Peyer's patch (tissue), 4 donors: ENCODE data around the gene MED8. TPM values are rescaled to one million over a fixed set of nuclear protein-coding genes. Genes with fewer than 3 reads are reported as not detected.

Experiments used
- DNase-seq, 3 donors: peaks; one replicate each; pipeline ENCODE4 v3.0.0-alpha.2; 2017 to 2019
- H3K27ac ChIP-seq, 4 donors: fragments of 200-600 bp; sonication (generic); one replicate each; pipeline ENCODE4 v1.5.1; 2016 to 2019
- H3K27me3 ChIP-seq, 2 donors: fragments of 200-600 bp; sonication (generic); one replicate each; pipeline ENCODE4 v1.5.1; 2019
- H3K36me3 ChIP-seq, 3 donors: fragments of 200-600 bp; sonication (generic); one replicate each; pipeline ENCODE4 v1.5.1; 2016 to 2019
- H3K4me1 ChIP-seq, 4 donors: fragments of 200-600 bp; sonication (generic); one replicate each; pipeline ENCODE4 v1.5.1; 2016 to 2019
- H3K4me3 ChIP-seq, 4 donors: fragments of 200-600 bp; sonication (generic); 1 replicate in 3 of 4; 2 replicates in 1 of 4; pipeline ENCODE4 v1.5.1; 2016 to 2019; ENCODE audit warnings: mild to moderate bottlenecking in 1 of 4
- H3K9me3 ChIP-seq, 4 donors: fragments of 200-600 bp; sonication (generic); one replicate each; pipeline ENCODE4 v1.5.1; 2016 to 2019; ENCODE audit warnings: mild to moderate bottlenecking in 1 of 4
- POLR2A ChIP-seq, 2 donors: fragments of 450-650 bp; IDR thresholded peaks; one replicate each; pipeline ENCODE4 v1.5.1; 2017; ENCODE audit warnings: antibody characterized with exemption in 2 of 2, mild to moderate bottlenecking in 2 of 2, moderate library complexity in 2 of 2
- total RNA-seq, 4 donors: library from RNA; depleted of rRNA; stranded (reverse); fragments of >200 nt; gene quantifications; one replicate each; pipeline ENCODE4 v1.1.0, GENCODE V29; 2016
- TF ChIP-seq, protein P1 (sequence below), 6 experiments: fragments of 450-650 bp in 4 of 6; fragments of 200-600 bp in 2 of 6; sonication (generic) in 1 of 6; IDR thresholded peaks; one replicate each; pipeline ENCODE4 v1.5.1; 2017 to 2019; ENCODE audit warnings: antibody characterized with exemption in 6 of 6, mild to moderate bottlenecking in 3 of 6, moderate library complexity in 1 of 6

MED8 gene
- total RNA-seq, 4 donors from 2014 or later: 36.1 to 58.6 (median 38.7) TPM

DNA sequence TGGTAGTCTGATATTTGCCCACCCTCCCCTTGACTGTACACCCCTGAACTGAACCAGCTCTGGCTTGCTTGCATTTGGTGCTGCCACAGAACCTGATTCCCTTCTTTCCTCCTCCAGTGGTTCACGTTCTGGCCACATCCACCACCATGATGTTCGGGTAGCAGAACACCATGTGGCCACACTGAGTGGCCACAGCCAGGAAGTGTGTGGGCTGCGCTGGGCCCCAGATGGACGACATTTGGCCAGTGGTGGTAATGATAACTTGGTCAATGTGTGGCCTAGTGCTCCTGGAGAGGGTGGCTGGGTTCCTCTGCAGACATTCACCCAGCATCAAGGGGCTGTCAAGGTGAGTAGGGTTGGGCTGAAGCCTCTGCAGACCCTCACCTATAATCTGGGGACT lies 29.0 kb downstream of the MED8 start:
- TF ChIP-seq, protein P1, sequence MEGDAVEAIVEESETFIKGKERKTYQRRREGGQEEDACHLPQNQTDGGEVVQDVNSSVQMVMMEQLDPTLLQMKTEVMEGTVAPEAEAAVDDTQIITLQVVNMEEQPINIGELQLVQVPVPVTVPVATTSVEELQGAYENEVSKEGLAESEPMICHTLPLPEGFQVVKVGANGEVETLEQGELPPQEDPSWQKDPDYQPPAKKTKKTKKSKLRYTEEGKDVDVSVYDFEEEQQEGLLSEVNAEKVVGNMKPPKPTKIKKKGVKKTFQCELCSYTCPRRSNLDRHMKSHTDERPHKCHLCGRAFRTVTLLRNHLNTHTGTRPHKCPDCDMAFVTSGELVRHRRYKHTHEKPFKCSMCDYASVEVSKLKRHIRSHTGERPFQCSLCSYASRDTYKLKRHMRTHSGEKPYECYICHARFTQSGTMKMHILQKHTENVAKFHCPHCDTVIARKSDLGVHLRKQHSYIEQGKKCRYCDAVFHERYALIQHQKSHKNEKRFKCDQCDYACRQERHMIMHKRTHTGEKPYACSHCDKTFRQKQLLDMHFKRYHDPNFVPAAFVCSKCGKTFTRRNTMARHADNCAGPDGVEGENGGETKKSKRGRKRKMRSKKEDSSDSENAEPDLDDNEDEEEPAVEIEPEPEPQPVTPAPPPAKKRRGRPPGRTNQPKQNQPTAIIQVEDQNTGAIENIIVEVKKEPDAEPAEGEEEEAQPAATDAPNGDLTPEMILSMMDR (IDR thresholded peaks at IDR 0.05): no peak
- no peak for TF ChIP-seq POLR2A (IDR thresholded peaks at IDR 0.05)
- H3K4me3 ChIP-seq: no peak overlapping the region
- H3K27me3 ChIP-seq: no peaks in the 10 kb centered on the region
- no peak for DNase-seq
- H3K9me3 ChIP-seq: no peaks in the 10 kb centered on the region
- peaks cover 0 to 50% (median 0%) of the 10 kb centered on the region in 3 donors for H3K36me3 ChIP-seq
- H3K27ac ChIP-seq: no peak overlapping the region
- peaks cover 5 to 43% (median 6%) of the 10 kb centered on the region in 4 donors for H3K4me1 ChIP-seq

DNA sequence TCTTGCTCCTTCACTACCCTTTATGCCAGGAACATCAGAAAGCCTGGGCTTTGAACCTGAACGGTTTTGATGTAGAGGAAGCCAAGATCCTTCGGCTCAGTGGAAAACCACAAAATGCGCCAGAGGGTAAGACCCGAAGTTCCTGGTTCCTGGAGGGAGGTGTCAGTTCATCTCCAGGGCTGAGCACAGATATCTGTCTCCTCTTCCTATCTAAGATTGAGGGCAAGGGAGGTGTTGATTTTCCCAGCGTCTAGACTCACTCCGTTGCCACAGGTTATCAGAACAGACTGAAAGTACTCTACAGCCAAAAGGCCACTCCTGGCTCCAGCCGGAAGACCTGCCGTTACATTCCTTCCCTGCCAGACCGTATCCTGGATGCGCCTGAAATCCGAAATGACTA lies 29.9 kb downstream of the MED8 start:
- no peak for TF ChIP-seq POLR2A (IDR thresholded peaks at IDR 0.05)
- TF ChIP-seq, protein P1 (IDR thresholded peaks at IDR 0.05): no peak
- DNase-seq: no peak
- H3K36me3 ChIP-seq: peaks cover 0 to 43% (median 0%) of the 10 kb centered on the region in 3 donors
- no peaks in the 10 kb centered on the region for H3K27me3 ChIP-seq
- H3K4me1 ChIP-seq: peaks cover 5 to 40% (median 6%) of the 10 kb centered on the region in 4 donors
- peak overlapping the region in 1 of 4 donors; percentile 60 for H3K4me3 ChIP-seq
- H3K9me3 ChIP-seq: no peaks in the 10 kb centered on the region
- peak overlapping the region in 3 of 4 donors; percentile 93 to 94 (median 94) for H3K27ac ChIP-seq

DNA sequence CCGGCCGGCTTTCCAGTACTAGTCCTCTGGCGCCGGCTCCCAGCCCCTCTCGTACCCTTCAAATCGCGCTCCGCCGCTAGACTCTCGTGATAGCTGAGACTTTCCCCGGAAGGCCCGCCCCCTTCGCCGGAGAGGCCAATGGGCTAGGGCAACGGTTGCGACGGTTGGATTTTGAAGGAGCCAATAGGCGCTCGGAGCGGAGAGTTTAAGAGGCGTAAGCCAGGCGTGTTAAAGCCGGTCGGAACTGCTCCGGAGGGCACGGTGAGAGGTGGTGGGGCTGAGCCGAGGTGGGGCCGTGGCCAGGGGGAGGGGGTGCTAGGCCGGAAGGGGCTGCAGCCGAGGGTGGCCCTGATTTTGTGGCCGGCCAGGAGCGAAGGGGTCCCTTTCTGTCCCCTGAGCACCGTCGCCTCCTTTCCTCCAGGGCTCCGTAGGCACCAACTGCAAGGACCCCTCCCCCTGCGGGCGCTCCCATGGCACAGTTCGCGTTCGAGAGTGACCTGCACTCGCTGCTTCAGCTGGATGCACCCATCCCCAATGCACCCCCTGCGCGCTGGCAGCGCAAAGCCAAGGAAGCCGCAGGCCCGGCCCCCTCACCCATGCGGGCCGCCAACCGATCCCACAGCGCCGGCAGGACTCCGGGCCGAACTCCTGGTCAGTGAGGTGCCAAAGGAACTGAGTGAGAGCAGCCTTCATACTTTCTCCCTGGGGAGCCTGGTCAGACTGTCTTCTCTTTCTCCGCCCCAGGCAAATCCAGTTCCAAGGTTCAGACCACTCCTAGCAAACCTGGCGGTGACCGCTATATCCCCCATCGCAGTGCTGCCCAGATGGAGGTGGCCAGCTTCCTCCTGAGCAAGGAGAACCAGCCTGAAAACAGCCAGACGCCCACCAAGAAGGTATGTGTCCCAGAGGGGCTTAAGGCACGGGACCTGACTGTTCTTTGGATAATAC lies 30.6 kb downstream of the MED8 start, which contains the start of gene CDC20:
Gene CDC20, plus strand, starts transcription at position 236 of the 948 bp plus-strand sequence. Its CDS starts 235 bp downstream, at position 471.
- H3K36me3 ChIP-seq: peaks cover 0 to 36% (median 0%) of the 10 kb centered on the region in 3 donors
- H3K4me1 ChIP-seq: peaks cover 5 to 40% (median 6%) of the 10 kb centered on the region in 4 donors
- peak within 1 kb of the TSS; percentile 53 to 66 (median 62) for H3K4me3 ChIP-seq
- no peak for TF ChIP-seq POLR2A (IDR thresholded peaks at IDR 0.05)
- TF ChIP-seq, protein P1 (IDR thresholded peaks at IDR 0.05): no peak
- peak within 1 kb of the TSS; percentile 83 to 94 (median 94) for H3K27ac ChIP-seq
- H3K27me3 ChIP-seq: no peaks in the 10 kb centered on the region
- no peaks in the 10 kb centered on the region for H3K9me3 ChIP-seq
- peak; percentile 99 to 100 (median 99) for DNase-seq

DNA sequence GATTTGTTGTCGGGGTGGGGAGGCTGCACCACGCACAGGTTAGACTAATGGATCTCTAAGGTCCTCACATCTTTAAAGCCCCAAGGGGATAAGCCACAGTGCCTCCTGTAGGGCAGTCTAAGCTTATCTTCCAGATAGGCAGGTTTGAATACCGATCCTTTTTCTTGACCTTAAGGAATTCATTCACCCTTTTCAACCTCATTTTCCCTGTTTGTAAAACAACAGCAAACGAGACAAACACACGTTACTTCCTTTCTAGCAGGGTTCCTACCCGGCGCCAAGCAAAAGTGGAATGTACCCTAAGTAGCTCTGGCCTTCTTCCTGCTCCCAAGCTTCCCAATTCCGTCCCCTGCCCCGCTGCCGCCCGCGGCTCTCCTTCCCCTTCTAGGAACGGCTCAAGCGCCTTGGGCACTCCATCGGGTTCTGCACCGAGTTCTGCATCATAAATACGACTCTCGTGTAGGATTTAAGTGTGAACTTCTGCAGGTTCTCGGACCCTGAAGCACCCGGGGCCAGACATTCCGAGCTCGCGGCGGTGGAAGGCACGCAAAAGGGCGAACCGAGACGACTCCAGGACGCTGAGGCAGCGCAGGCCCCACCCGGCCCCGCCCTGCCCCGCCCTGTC lies 31.4 kb downstream of the MED8 start:
- Histone ChIP-seq H3K27ac (peak overlapping the region; percentile 83 to 94 (median 94)), H3K27me3 (no peaks in the 10 kb centered on the region), H3K9me3 (no peaks in the 10 kb centered on the region), H3K4me3 (peak overlapping the region; percentile 53 to 66 (median 62)), H3K36me3 (peaks cover 0 to 28% (median 0%) of the 10 kb centered on the region in 3 donors), H3K4me1 (peaks cover 5 to 35% (median 6%) of the 10 kb centered on the region in 4 donors)
- TF ChIP-seq POLR2A (IDR thresholded peaks at IDR 0.05): peak; percentile 46 to 73
- TF ChIP-seq, protein P1 (IDR thresholded peaks at IDR 0.05): peak in 4 of 6 experiments; percentile 25 to 64 (median 58)
- peak in 1 of 3 donors; percentile 17 for DNase-seq

DNA sequence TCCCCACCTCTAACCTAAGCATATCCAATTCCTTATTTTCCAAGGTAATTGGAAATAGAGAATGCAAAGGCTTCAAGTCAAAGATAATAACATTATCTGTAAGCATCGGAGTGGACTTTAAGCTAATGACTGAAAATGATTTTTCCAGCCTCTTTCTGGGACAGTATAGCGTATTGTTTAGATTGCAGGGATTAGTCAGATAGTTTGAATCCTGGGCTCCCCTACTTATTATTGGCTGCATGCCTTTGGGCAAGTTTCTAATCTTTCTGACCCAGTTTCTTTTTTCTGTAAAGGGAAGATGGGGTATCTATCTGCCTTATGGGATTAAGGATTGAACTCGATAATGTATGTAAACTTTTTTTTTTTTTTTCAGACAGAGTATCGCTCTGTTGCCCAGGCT lies 32.3 kb downstream of the MED8 start:
- H3K27ac ChIP-seq: no peak overlapping the region
- TF ChIP-seq POLR2A (IDR thresholded peaks at IDR 0.05): no peak
- TF ChIP-seq, protein P1 (IDR thresholded peaks at IDR 0.05): no peak
- H3K4me3 ChIP-seq: no peak overlapping the region
- H3K9me3 ChIP-seq: no peaks in the 10 kb centered on the region
- H3K4me1 ChIP-seq: peaks cover 5 to 28% (median 6%) of the 10 kb centered on the region in 4 donors
- H3K36me3 ChIP-seq: peaks cover 0 to 19% (median 0%) of the 10 kb centered on the region in 3 donors
- H3K27me3 ChIP-seq: no peaks in the 10 kb centered on the region
- no peak for DNase-seq
